Panc1 (cell line): Measurements from ENCODE around the gene HCK. TPM values are rescaled to one million over a fixed set of nuclear protein-coding genes. Genes with fewer than 3 reads are reported as not detected.

Experiments
- ATAC-seq: fragments of 200-7000 bp; cut with Tn5 transposase; 2 replicates; pipeline ENCODE4 v1.9.1; 2020; ENCODE audit warnings: mild to moderate bottlenecking, moderate library complexity
- BruUV-seq: library from RNA; stranded (reverse); fragments of 400-500 nt; replicated peaks from 2 replicates; lab custom pipeline; 2021; lab: Mats Ljungman, UMichigan
- CTCF ChIA-PET: fragments of 300-600 bp; sonication (Branson Sonifier 250); formaldehyde crosslinking; loops from one replicate; lab custom pipeline; 2022; ENCODE audit warnings: antibody characterized with exemption; lab: Charles Lee
- POLR2A ChIA-PET: fragments of 300-600 bp; sonication (Branson Sonifier 250); formaldehyde crosslinking; loops from one replicate; lab custom pipeline; 2022; ENCODE audit warnings: antibody characterized with exemption; lab: Charles Lee
- DNase-seq: peaks from one replicate; pipeline ENCODE4 v3.0.0-alpha.2; 2010; ENCODE audit warnings: low read depth, low spot score
- H3K27ac ChIP-seq: 2 replicates; pipeline ENCODE4 v1.5.1; 2011; ENCODE audit warnings: mild to moderate bottlenecking, low read length, inconsistent platforms
- H3K27me3 ChIP-seq: fragments of 200-500 bp; sonication (Bioruptor generic); 2 replicates; pipeline ENCODE4 v1.6.0; 2014; ENCODE audit warnings: low read length, inconsistent platforms; ENCODE audit not compliant: control insufficient read depth, insufficient read depth
- H3K36me3 ChIP-seq: fragments of 200-500 bp; sonication (Bioruptor generic); 2 replicates; pipeline ENCODE4 v1.5.1; 2014; ENCODE audit warnings: inconsistent platforms, mild to moderate bottlenecking, low read length, moderate library complexity; ENCODE audit not compliant: control insufficient read depth, insufficient read depth
- H3K4me1 ChIP-seq: 2 replicates; pipeline ENCODE4 v1.5.1; 2011; ENCODE audit warnings: inconsistent platforms, mild to moderate bottlenecking, low read length, moderate library complexity; ENCODE audit not compliant: control insufficient read depth, insufficient read depth
- H3K4me3 ChIP-seq, 2 experiments: 2 replicates each; pipeline ENCODE4 v1.5.1; 2011 to 2012; ENCODE audit warnings: low read depth in 2 of 2, low read length in 2 of 2, mild to moderate bottlenecking in 2 of 2, inconsistent platforms in 1 of 2, moderate library complexity in 1 of 2
- H3K9me3 ChIP-seq: fragments of 200-500 bp; sonication (Bioruptor generic); 2 replicates; pipeline ENCODE4 v1.5.1; 2014; ENCODE audit warnings: low read depth, mild to moderate bottlenecking, inconsistent platforms, low read length, moderate library complexity; ENCODE audit not compliant: control insufficient read depth, insufficient read depth
- POLR2AphosphoS5 ChIP-seq: IDR thresholded peaks from 2 replicates; pipeline ENCODE4 v1.6.1; 2012; ENCODE audit warnings: mild to moderate bottlenecking, low read depth, low read length, moderate library complexity
- SIN3A ChIP-seq: IDR thresholded peaks from 2 replicates; pipeline ENCODE4 v1.6.1; 2012; ENCODE audit warnings: low read depth, mild to moderate bottlenecking, low read length, moderate library complexity, borderline replicate concordance; ENCODE audit not compliant: insufficient read depth
- TCF7L2 ChIP-seq: IDR thresholded peaks from 2 replicates; pipeline ENCODE4 v1.6.1; 2011; ENCODE audit warnings: mild to moderate bottlenecking, low read depth, low read length, inconsistent platforms
- in situ Hi-C: cut with HindIII; loops from 2 replicates; pipeline ENCODE4 v1.10.0; 2016; ENCODE audit warnings: low sequenced_read_pairs, low pct_unique_long_range_greater_than_20kb
- intact Hi-C: fragments of 100-400 bp; cut with micrococcal nuclease; formaldehyde crosslinking; loops from one replicate; pipeline ENCODE4 v1.10.0; 2022; ENCODE audit not compliant: unreplicated experiment
- total RNA-seq: library from RNA; stranded (reverse); gene quantifications from one replicate; pipeline ENCODE4 v1.2.1, GENCODE V29; 2021; ENCODE audit not compliant: unreplicated experiment
- TF ChIP-seq, protein P1 (sequence below), 2 experiments: IDR thresholded peaks; 2 replicates each; pipeline ENCODE4 v1.6.1; 2011 to 2012; ENCODE audit warnings: low read depth in 2 of 2, control low read depth in 1 of 2, low read length in 1 of 2, mild to moderate bottlenecking in 1 of 2, moderate library complexity in 1 of 2; ENCODE audit not compliant: insufficient read depth in 1 of 2
- TF ChIP-seq, protein P2 (sequence below): fragments of 450-650 bp; IDR thresholded peaks from 2 replicates; pipeline ENCODE4 v1.5.1; 2017; ENCODE audit warnings: mild to moderate bottlenecking

The HCK gene
- total RNA-seq, 1 experiment from 2014 or later = 0.98 TPM

DNA sequence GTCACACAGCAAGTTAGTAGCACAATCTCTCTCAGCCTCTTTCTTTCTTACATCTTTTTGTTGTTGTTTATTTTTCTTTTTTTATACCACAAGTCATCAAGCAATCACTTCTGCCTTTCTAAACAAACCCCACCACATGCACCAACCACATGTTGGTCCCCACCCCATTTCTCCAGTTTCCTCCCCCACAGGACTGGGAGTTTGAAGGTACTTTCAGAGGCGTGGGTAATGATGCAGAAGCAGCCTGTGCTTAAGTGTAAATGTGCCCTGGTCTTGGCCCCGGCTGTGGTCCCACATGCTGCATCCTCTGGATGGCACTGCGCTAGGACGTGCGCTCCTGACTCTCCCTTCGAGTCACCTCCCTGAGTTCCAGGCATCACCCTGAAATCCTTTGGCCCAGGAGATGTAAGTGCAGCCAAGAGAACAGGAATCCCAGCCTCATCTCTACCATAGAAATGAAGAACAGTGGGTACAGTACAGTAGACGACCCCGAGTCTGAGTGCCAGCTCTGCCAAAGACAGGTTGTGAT lies 5.7 kb downstream of the HCK start:
- no peak overlapping the region for H3K4me3 ChIP-seq
- TF ChIP-seq TCF7L2 (no peak), POLR2AphosphoS5 (no peak), SIN3A (no peak)
- TF ChIP-seq, protein P1, sequence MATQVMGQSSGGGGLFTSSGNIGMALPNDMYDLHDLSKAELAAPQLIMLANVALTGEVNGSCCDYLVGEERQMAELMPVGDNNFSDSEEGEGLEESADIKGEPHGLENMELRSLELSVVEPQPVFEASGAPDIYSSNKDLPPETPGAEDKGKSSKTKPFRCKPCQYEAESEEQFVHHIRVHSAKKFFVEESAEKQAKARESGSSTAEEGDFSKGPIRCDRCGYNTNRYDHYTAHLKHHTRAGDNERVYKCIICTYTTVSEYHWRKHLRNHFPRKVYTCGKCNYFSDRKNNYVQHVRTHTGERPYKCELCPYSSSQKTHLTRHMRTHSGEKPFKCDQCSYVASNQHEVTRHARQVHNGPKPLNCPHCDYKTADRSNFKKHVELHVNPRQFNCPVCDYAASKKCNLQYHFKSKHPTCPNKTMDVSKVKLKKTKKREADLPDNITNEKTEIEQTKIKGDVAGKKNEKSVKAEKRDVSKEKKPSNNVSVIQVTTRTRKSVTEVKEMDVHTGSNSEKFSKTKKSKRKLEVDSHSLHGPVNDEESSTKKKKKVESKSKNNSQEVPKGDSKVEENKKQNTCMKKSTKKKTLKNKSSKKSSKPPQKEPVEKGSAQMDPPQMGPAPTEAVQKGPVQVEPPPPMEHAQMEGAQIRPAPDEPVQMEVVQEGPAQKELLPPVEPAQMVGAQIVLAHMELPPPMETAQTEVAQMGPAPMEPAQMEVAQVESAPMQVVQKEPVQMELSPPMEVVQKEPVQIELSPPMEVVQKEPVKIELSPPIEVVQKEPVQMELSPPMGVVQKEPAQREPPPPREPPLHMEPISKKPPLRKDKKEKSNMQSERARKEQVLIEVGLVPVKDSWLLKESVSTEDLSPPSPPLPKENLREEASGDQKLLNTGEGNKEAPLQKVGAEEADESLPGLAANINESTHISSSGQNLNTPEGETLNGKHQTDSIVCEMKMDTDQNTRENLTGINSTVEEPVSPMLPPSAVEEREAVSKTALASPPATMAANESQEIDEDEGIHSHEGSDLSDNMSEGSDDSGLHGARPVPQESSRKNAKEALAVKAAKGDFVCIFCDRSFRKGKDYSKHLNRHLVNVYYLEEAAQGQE (IDR thresholded peaks at IDR 0.05; ENCODE audit: insufficient read depth in 1 of 2, low read depth in 2 of 2, low read length in 1 of 2) = no peak
- TF ChIP-seq, protein P2, sequence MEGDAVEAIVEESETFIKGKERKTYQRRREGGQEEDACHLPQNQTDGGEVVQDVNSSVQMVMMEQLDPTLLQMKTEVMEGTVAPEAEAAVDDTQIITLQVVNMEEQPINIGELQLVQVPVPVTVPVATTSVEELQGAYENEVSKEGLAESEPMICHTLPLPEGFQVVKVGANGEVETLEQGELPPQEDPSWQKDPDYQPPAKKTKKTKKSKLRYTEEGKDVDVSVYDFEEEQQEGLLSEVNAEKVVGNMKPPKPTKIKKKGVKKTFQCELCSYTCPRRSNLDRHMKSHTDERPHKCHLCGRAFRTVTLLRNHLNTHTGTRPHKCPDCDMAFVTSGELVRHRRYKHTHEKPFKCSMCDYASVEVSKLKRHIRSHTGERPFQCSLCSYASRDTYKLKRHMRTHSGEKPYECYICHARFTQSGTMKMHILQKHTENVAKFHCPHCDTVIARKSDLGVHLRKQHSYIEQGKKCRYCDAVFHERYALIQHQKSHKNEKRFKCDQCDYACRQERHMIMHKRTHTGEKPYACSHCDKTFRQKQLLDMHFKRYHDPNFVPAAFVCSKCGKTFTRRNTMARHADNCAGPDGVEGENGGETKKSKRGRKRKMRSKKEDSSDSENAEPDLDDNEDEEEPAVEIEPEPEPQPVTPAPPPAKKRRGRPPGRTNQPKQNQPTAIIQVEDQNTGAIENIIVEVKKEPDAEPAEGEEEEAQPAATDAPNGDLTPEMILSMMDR = no peak
- intact Hi-C loops (no loop called here), in situ Hi-C loops (no loop called here)
- no peak overlapping the region for H3K27ac ChIP-seq
- H3K4me1 ChIP-seq = no peaks in the 10 kb centered on the region
- no TSS peak for BruUV-seq
- H3K36me3 ChIP-seq = no peaks in the 10 kb centered on the region
- H3K9me3 ChIP-seq = no peaks in the 10 kb centered on the region
- no peak for DNase-seq
- CTCF ChIA-PET = no interaction called here
- H3K27me3 ChIP-seq = peaks cover 16% of the 10 kb centered on the region
- ATAC-seq = no peak
- POLR2A ChIA-PET = interaction anchor here (0.6 kb wide), 1 partner anchor 9 kb away, joined by 4 read pairs; no protein-coding TSS in a partner anchor

DNA sequence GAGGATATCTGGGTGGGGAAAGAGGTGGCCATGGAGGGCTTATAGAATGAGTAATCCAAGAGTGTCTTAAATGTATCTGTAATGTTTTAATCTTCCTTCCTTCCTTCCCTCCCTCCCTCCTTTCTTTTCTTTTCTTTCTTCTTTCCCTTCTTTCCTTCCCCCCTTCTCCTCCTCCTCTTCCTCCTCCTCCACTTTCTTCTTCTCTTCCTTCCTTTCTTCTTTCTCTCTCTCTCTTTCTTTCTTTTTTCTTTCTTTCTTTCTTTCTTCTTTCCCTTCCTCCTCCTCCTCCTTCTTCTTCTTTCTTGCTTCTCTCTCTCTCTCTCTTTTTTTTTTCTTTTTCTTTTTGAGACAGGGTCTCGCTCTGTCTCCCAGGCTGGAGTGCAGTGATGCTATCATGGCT lies 7.1 kb downstream of the HCK start:
- intact Hi-C loops = no loop called here
- Histone ChIP-seq H3K9me3 (no peaks in the 10 kb centered on the region), H3K27ac (no peak overlapping the region), H3K4me3 (no peak overlapping the region), H3K27me3 (peaks cover 16% of the 10 kb centered on the region), H3K4me1 (no peaks in the 10 kb centered on the region), H3K36me3 (no peaks in the 10 kb centered on the region)
- POLR2A ChIA-PET = no interaction called here
- CTCF ChIA-PET = interaction anchor here (0.6 to 1.1 kb wide), 2 partner anchors 32 to 206 kb away, joined by 4 read pairs; no protein-coding TSS in a partner anchor
- ATAC-seq = no peak
- no TSS peak for BruUV-seq
- DNase-seq = no peak
- TF ChIP-seq SIN3A (no peak), POLR2AphosphoS5 (no peak), TCF7L2 (no peak)
- TF ChIP-seq, protein P2 = no peak
- TF ChIP-seq, protein P1 (IDR thresholded peaks at IDR 0.05; ENCODE audit: insufficient read depth in 1 of 2, low read depth in 2 of 2, low read length in 1 of 2) = no peak
- in situ Hi-C loops = no loop called here
